Measurements from ENCODE around the gene USP24. TPM values are rescaled to one million over a fixed set of nuclear protein-coding genes. Genes with fewer than 3 reads are reported as not detected.
A peak's percentile ranks its signal among the peaks of the same experiment; 100 is the strongest.
"Not testable (repeated sequence)": the region's sequence is repeated elsewhere in the genome, so short reads cannot be mapped to it uniquely, and the experiment has no call there.

Gene USP24
- total RNA-seq, 1 donor = 44.0 TPM

DNA sequence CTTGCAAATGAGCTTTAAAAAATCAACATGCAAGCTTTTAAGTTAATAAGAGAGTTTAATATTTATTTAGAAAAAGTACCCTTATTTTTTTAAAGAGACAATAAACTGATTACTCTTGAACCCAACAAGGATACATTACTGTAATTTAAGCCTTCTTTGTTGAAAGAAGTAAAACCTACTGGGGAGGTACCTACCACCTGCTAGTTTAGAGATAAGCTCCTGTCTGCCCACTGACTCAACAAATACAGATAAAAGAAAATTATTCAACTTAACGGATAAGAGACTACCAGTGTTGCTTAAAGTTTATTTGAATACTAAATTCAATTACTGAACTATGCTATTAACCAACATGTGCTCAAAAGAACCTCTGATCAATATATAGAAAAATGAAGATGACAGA is 23.1 kb downstream of the USP24 start:
- no peak overlapping the region for H3K4me3 ChIP-seq (ENCODE audit: low read depth, low read length)
- DNase-seq (ENCODE audit: low read depth) = no peak
- TF ChIP-seq, protein P1, sequence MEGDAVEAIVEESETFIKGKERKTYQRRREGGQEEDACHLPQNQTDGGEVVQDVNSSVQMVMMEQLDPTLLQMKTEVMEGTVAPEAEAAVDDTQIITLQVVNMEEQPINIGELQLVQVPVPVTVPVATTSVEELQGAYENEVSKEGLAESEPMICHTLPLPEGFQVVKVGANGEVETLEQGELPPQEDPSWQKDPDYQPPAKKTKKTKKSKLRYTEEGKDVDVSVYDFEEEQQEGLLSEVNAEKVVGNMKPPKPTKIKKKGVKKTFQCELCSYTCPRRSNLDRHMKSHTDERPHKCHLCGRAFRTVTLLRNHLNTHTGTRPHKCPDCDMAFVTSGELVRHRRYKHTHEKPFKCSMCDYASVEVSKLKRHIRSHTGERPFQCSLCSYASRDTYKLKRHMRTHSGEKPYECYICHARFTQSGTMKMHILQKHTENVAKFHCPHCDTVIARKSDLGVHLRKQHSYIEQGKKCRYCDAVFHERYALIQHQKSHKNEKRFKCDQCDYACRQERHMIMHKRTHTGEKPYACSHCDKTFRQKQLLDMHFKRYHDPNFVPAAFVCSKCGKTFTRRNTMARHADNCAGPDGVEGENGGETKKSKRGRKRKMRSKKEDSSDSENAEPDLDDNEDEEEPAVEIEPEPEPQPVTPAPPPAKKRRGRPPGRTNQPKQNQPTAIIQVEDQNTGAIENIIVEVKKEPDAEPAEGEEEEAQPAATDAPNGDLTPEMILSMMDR (IDR thresholded peaks at IDR 0.05; ENCODE audit: insufficient read depth, low read depth, low read length) = no peak

DNA sequence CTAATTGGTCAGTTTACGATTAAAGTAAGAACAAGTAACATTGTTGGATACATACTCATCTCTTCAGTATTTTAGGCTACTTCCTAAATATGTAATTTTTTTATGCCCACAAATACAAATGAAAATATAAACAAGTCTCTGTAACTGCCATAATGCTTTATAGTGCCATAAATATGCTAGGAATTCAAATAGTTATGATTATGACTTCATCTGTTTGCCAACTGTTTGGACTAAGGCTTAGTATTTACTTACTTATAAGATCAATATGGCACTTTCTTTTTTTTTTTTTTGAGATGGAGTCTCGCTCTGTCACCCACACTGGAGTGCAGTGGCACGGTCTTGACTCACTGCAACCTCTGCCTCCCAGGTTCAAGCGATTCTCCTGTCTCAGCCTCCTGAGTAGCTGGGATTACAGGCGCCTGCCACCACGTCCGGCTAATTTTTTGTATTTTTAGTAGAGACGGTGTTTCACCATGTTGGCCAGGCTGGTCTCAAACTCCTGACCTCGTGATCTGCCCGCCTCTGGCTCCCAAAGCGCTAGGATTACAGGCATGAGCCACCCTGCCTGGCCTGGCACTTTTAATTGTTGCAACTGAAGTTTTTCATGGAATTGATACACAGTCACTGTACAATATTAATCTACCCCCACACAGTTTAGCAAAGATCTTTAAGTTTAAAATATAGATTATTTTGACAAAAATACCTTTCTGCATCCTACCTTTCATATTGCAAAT is 23.8 kb downstream of the USP24 start:
- DNase-seq (ENCODE audit: low read depth); H3K4me3 ChIP-seq (ENCODE audit: low read depth, low read length): not testable (repeated sequence)

DNA sequence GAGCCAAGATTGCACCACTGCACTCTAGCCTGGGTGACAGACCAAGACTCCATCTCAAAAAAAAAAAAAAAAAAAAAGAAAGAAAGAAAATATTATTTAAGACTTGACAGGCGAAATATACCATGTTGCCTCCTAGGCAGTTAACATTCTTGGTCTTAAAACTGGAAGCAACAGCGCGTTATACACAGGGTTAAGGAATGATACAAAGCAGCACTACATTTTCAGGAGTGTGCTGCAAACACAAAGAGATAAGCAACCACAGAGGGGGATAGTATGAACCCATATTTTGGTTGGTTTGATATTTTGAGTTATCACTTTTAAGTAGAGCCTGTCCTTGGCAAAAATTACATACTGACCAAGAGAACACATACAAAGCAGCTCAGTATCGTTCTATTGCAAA is 25.1 kb downstream of the USP24 start:
- DNase-seq (ENCODE audit: low read depth) = peak; percentile 63
- TF ChIP-seq, protein P1 (IDR thresholded peaks at IDR 0.05; ENCODE audit: insufficient read depth, low read depth, low read length) = no peak
- no peak overlapping the region for H3K4me3 ChIP-seq (ENCODE audit: low read depth, low read length)

DNA sequence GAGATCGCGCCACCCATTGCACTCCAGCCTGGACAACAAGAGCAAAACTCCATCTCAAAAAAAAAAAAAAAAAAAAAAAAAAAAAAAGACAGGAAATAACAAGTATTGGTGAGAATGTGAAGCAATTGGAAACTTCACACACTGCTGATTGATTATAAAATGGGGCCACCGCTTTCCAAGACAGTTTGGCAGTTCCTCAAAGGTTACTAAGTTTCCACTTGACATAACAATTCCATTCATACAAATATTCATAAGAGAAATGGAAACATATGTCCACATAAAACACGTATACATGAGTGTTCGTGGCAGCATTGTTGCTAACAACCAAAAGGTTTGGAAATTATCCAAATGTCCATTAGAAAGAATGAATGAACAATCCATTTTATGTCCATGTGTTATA is 26.3 kb downstream of the USP24 start:
- DNase-seq (ENCODE audit: low read depth) = no peak
- TF ChIP-seq, protein P1 (IDR thresholded peaks at IDR 0.05; ENCODE audit: insufficient read depth, low read depth, low read length) = no peak

DNA sequence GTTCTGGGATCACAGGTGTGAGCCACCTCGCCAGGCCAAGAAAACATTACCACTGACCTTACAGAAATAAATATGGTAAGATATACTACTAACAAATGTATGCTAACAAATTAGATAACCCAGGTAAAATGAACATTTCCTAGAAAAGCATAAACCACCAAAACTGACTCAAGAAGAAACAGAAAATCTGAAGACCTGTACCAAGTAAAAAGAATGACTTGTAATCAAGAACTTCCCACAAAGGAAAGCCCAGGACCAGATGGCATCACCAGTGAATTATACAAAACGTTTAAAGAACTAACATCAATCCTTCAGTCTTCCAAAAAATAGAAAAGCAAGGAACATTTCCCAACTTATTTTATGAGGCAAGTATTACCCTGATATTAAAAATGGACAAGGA is 29.3 kb downstream of the USP24 start:
- TF ChIP-seq, protein P1 (IDR thresholded peaks at IDR 0.05; ENCODE audit: insufficient read depth, low read depth, low read length) = no peak
- DNase-seq (ENCODE audit: low read depth) = no peak
- no peak overlapping the region for H3K4me3 ChIP-seq (ENCODE audit: low read depth, low read length)

More for the DNA sequence above, 26.3 kb downstream of the USP24 start:
- H3K4me3 ChIP-seq (ENCODE audit: low read depth, low read length) = no peak overlapping the region

DNA sequence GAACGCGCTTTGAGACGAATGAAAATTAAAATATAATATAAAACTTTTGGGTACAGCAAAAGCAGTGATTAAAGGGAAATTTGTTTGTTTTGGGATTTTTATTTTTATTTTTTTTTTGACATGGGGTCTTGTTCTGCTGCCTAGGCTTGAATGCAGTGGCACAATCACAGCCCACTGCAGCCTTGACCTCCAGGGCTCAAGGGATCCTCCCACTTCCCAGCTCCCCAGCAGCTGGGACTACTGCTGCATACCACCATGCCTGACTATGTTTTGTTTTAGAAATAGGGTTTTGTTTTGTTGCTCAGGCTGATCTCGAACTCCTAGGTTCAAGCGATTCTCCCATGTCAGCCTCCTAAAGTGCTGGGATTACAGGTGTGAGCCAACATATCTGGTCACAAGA is 30.3 kb downstream of the USP24 start:
- TF ChIP-seq, protein P1 (IDR thresholded peaks at IDR 0.05; ENCODE audit: insufficient read depth, low read depth, low read length) = no peak
- no peak overlapping the region for H3K4me3 ChIP-seq (ENCODE audit: low read depth, low read length)
- no peak for DNase-seq (ENCODE audit: low read depth)

DNA sequence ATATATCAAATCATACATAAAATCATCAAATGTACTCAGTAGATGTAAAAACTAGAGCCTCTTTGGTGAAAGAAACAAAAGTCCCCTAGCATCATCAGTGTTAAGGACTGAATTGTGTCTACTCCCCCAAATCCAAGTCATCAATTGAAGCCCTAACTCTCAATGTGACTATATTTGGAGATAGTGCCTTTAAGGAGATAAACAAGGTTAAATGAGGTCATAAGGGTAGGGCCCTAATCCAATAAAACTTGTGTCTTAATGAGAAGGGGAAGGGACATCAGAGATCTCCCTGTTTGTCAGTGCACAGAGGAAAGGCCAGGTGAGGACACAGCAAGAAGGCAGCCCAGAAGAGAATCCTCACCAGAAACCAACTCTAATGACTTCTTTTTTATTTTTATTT is 33.5 kb downstream of the USP24 start:
- TF ChIP-seq, protein P1 (IDR thresholded peaks at IDR 0.05; ENCODE audit: insufficient read depth, low read depth, low read length) = no peak
- DNase-seq (ENCODE audit: low read depth) = no peak
- no peak overlapping the region for H3K4me3 ChIP-seq (ENCODE audit: low read depth, low read length)
